Measurements from ENCODE around the gene GOLIM4.
"Not testable (repeated sequence)": the region's sequence is repeated elsewhere in the genome, so short reads cannot be mapped to it uniquely, and the experiment has no call there.

Gene GOLIM4

GRCh38 chr3:168063122-168063521 lies 32.6 kb downstream of the GOLIM4 start:
- no peak overlapping the region for H3K4me3 ChIP-seq
- DNase-seq (ENCODE audit: low spot score), result no peak
- TF ChIP-seq, protein P1, sequence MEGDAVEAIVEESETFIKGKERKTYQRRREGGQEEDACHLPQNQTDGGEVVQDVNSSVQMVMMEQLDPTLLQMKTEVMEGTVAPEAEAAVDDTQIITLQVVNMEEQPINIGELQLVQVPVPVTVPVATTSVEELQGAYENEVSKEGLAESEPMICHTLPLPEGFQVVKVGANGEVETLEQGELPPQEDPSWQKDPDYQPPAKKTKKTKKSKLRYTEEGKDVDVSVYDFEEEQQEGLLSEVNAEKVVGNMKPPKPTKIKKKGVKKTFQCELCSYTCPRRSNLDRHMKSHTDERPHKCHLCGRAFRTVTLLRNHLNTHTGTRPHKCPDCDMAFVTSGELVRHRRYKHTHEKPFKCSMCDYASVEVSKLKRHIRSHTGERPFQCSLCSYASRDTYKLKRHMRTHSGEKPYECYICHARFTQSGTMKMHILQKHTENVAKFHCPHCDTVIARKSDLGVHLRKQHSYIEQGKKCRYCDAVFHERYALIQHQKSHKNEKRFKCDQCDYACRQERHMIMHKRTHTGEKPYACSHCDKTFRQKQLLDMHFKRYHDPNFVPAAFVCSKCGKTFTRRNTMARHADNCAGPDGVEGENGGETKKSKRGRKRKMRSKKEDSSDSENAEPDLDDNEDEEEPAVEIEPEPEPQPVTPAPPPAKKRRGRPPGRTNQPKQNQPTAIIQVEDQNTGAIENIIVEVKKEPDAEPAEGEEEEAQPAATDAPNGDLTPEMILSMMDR (IDR thresholded peaks at IDR 0.05), result no peak
- H3K27ac ChIP-seq, result no peak overlapping the region

DNA sequence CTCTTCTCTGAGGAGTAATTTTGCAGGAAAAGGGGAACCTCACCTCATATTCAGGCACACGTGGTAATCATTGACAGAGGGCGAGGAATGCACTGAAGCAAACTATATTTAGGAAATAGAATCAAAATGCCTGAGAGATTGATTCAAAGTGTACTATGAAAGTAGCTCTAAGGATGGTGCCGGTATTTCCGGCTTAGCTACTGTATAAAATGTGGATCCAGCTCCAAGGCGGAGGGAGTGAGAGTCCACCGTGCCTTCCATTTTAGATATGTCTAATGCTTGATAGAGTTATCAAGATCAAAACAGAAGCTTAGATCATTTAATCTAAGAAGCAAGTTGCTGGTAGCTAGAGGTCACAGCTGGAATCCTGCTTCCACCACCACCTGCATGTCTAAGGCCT lies 33.0 kb downstream of the GOLIM4 start:
- Histone ChIP-seq H3K4me3 (no peak overlapping the region), H3K27ac (no peak overlapping the region)
- DNase-seq (ENCODE audit: low spot score), result no peak
- TF ChIP-seq, protein P1 (IDR thresholded peaks at IDR 0.05), result no peak

DNA sequence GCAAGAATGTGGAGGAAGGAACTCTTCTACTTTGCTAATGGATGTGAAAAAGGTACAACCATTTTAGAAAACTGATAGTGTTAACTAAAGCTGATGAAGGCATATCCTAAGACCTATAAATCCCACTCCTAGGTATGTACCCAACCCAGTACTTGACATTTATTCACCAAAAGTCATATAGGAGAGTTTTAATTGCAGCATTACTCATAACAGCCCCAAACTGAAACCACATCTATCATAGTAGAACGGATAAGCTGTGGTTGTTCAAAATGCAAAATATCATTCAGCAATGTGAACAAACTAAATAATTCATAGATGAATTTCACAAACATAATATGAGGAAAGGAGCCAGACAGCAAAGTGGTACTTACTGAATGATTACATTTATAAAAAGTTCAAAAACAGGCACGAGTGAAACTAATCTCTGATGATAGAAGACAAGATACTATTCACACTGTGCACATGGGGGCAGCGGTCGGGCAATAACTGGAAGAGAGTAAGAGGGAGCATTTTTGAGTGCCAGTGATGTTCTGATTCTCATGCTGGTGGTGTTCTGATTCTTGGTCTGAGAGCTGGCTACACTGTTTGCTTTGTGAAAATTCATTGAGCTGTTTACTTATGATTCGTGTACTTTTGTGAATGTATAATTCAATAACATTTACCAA lies 34.3 kb downstream of the GOLIM4 start:
- H3K27ac ChIP-seq, result no peak overlapping the region
- H3K4me3 ChIP-seq, result no peak overlapping the region
- TF ChIP-seq, protein P1 (IDR thresholded peaks at IDR 0.05), result no peak
- DNase-seq (ENCODE audit: low spot score), result no peak

DNA sequence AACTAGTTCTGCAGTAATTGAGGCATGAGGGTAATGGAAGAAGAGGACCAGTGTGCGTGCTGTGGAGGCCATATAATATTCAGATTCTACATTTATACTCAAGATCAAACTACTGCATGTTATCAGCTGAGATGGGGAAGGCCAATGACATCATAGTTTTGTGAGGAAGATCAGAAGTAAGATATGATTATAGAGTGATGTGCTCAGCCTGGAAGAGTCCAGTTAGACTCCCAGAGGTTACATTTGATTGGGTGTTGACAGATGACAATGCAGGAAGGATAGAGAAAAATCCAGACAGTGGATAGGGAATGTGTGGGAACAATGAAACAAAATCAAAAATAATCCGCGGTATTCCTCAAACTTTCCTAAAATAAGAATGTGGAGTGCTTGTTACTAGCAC lies 35.4 kb downstream of the GOLIM4 start:
- TF ChIP-seq, protein P1 (IDR thresholded peaks at IDR 0.05), result no peak
- DNase-seq (ENCODE audit: low spot score), result no peak
- H3K27ac ChIP-seq, result no peak overlapping the region
- no peak overlapping the region for H3K4me3 ChIP-seq

- TF ChIP-seq, protein P1 (IDR thresholded peaks at IDR 0.05), result no peak
- DNase-seq (ENCODE audit: low spot score), result no peak
- H3K4me3 ChIP-seq, result no peak overlapping the region
- H3K27ac ChIP-seq, result no peak overlapping the region
These were observed 37.2 kb downstream of the GOLIM4 start for GRCh38 chr3:168058481-168058880.

- H3K27ac ChIP-seq; DNase-seq (ENCODE audit: low spot score); H3K4me3 ChIP-seq: not testable (repeated sequence)
These were observed 39.1 kb downstream of the GOLIM4 start for GRCh38 chr3:168056398-168057230.

GRCh38 chr3:168054447-168054846 lies 41.3 kb downstream of the GOLIM4 start:
- TF ChIP-seq, protein P1 (IDR thresholded peaks at IDR 0.05), result no peak
- Histone ChIP-seq H3K27ac (no peak overlapping the region), H3K4me3 (no peak overlapping the region)
- no peak for DNase-seq (ENCODE audit: low spot score)

Data from coronary artery (tissue), 2 donors.